Astrocyte (in vitro differentiated cells and primary cell): ENCODE measurements around the gene SLC38A1. TPM values are rescaled to one million over a fixed set of nuclear protein-coding genes. Genes with fewer than 3 reads are reported as not detected.

Experiments
- DNase-seq: peaks from one replicate; pipeline ENCODE4 v3.0.0-alpha.2; 2010; ENCODE audit warnings: low read depth
- FAIRE-seq: peaks from 2 replicates; lab custom pipeline; 2011; peaks lifted over from hg19 to GRCh38; lab: Jason Lieb, UNC
- H2AFZ ChIP-seq: 2 replicates; pipeline ENCODE4 v1.6.0; 2012; ENCODE audit warnings: low read depth, low read length, inconsistent platforms
- H3K27ac ChIP-seq: 2 replicates; pipeline ENCODE4 v1.5.1; 2011; ENCODE audit warnings: low read depth, low read length, inconsistent platforms
- H3K27me3 ChIP-seq: 2 replicates; pipeline ENCODE4 v1.6.0; 2011; ENCODE audit warnings: low read length, inconsistent platforms; ENCODE audit not compliant: insufficient read depth
- H3K36me3 ChIP-seq: 2 replicates; pipeline ENCODE4 v1.5.1; 2011; ENCODE audit warnings: low read length, inconsistent platforms; ENCODE audit not compliant: insufficient read depth
- H3K4me1 ChIP-seq: 2 replicates; pipeline ENCODE4 v1.5.1; 2011; ENCODE audit warnings: low read length, inconsistent platforms; ENCODE audit not compliant: insufficient read depth
- H3K4me2 ChIP-seq: 2 replicates; pipeline ENCODE4 v1.6.0; 2012; ENCODE audit warnings: low read length, inconsistent platforms
- H3K4me3 ChIP-seq: 2 replicates; pipeline ENCODE4 v1.5.1; 2011; ENCODE audit warnings: low read depth, mild to moderate bottlenecking, low read length, inconsistent platforms; ENCODE audit not compliant: insufficient read depth
- H3K79me2 ChIP-seq: 2 replicates; pipeline ENCODE4 v1.6.0; 2012; ENCODE audit warnings: mild to moderate bottlenecking, low read length, inconsistent platforms; ENCODE audit not compliant: insufficient read depth
- H3K9ac ChIP-seq: 2 replicates; pipeline ENCODE4 v1.6.0; 2012; ENCODE audit warnings: mild to moderate bottlenecking, low read length, inconsistent platforms
- H3K9me3 ChIP-seq: 2 replicates; pipeline ENCODE4 v1.5.1; 2012; ENCODE audit warnings: low read depth, mild to moderate bottlenecking, low read length, inconsistent platforms; ENCODE audit not compliant: insufficient read depth
- H4K20me1 ChIP-seq: 2 replicates; pipeline ENCODE4 v1.6.0; 2012; ENCODE audit warnings: low read length, inconsistent platforms; ENCODE audit not compliant: insufficient read depth
- H3K27ac Mint-ChIP-seq: one replicate; pipeline ENCODE4 v1.8.0; 2021; ENCODE audit warnings: mild to moderate bottlenecking, mixed read lengths; ENCODE audit not compliant: unreplicated experiment
- H3K27me3 Mint-ChIP-seq: one replicate; pipeline ENCODE4 v1.8.0; 2021; ENCODE audit warnings: low read depth, mixed read lengths; ENCODE audit not compliant: unreplicated experiment
- H3K36me3 Mint-ChIP-seq: one replicate; pipeline ENCODE4 v1.8.0; 2021; ENCODE audit warnings: low read depth, mixed read lengths; ENCODE audit not compliant: unreplicated experiment
- H3K4me1 Mint-ChIP-seq: one replicate; pipeline ENCODE4 v1.8.0; 2021; ENCODE audit warnings: low read depth, mixed read lengths; ENCODE audit not compliant: unreplicated experiment
- H3K4me3 Mint-ChIP-seq: one replicate; pipeline ENCODE4 v1.8.0; 2021; ENCODE audit warnings: mild to moderate bottlenecking, moderate library complexity, mixed read lengths; ENCODE audit not compliant: unreplicated experiment
- H3K9me3 Mint-ChIP-seq: one replicate; pipeline ENCODE4 v1.8.0; 2021; ENCODE audit warnings: mild to moderate bottlenecking, mixed read lengths; ENCODE audit not compliant: unreplicated experiment
- CTCF ChIP-seq: IDR thresholded peaks from 2 replicates; pipeline ENCODE4 v1.5.1; 2011; ENCODE audit warnings: low read depth, mild to moderate bottlenecking, inconsistent platforms, low read length, moderate library complexity; ENCODE audit not compliant: insufficient read depth
- EZH2 ChIP-seq: IDR thresholded peaks from 2 replicates; pipeline ENCODE4 v1.6.1; 2012; ENCODE audit warnings: mild to moderate bottlenecking, low read length, inconsistent platforms; ENCODE audit not compliant: insufficient read depth
- total RNA-seq: library from RNA; stranded (reverse); gene quantifications from 2 replicates; pipeline ENCODE4 v1.2.1, GENCODE V29; 2021

Gene SLC38A1
- total RNA-seq, 1 donor from 2014 or later, result 160 TPM

DNA sequence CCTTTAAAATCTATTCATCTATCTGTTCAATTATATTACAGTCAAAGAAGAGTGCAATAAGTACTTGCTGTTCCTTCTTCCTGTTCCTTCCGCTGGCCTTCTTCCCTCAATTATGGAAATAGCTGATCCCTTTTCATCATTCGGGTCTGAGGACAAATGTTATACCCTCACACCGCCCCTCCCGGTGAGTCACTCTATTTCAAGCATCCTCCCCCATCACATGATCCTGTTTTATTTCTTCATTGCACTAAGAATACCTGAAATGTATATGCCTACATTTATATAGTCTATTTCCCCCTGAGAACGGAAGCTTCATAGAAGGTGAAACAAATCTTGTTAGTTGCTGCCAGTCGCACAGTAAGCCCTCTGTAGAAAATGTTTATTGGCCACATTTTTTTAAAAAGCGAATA, 2.5 kb downstream of the SLC38A1 start:
- Mint-ChIP-seq H3K36me3 (no peaks in the 10 kb centered on the region), H3K27me3 (no peaks in the 10 kb centered on the region), H3K4me1 (peaks cover 15% of the 10 kb centered on the region), H3K4me3 (no peak overlapping the region), H3K9me3 (no peaks in the 10 kb centered on the region), H3K27ac (no peak overlapping the region)
- Histone ChIP-seq H3K4me1 (peaks cover 23% of the 10 kb centered on the region), H3K4me2 (peak overlapping the region; percentile 95), H3K27me3 (no peaks in the 10 kb centered on the region), H3K4me3 (peak overlapping the region; percentile 90), H3K36me3 (no peaks in the 10 kb centered on the region), H3K9me3 (no peaks in the 10 kb centered on the region), H3K9ac (peak overlapping the region; percentile 90), H3K79me2 (peaks cover 72% of the 10 kb centered on the region), H2AFZ (no peak overlapping the region), H4K20me1 (peaks cover 22% of the 10 kb centered on the region), H3K27ac (peak overlapping the region; percentile 67)
- DNase-seq, result peak; percentile 30
- FAIRE-seq, result no peak
- no peak for TF ChIP-seq CTCF
- no peak for TF ChIP-seq EZH2

DNA sequence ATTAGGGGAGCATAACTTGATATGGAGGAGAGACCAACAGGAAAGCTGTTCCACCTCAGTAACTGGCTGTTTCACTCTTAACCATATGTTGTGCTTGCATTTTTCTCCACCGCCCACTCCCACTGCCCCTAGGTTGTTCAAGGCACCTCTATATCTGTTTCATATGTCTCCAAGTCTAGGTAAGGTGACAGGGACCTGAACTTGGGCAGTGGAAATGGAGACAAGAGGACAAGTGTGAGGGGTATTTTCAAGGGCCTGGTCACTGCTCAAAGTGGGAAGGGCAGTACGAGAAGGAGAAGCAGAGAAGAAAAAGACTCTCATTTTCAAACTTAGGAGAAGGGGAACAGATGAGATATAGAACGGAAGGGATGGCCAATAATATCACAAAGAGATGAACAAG, 3.1 kb downstream of the SLC38A1 start:
- H3K27ac ChIP-seq, result no peak overlapping the region
- H3K9me3 Mint-ChIP-seq, result no peaks in the 10 kb centered on the region
- TF ChIP-seq CTCF (no peak), EZH2 (no peak)
- no peak overlapping the region for H3K27ac Mint-ChIP-seq
- FAIRE-seq, result no peak
- H3K27me3 ChIP-seq, result no peaks in the 10 kb centered on the region
- H3K4me3 ChIP-seq, result no peak overlapping the region
- no peak overlapping the region for H3K9ac ChIP-seq
- H3K4me2 ChIP-seq, result peak overlapping the region; percentile 95
- no peak for DNase-seq
- no peaks in the 10 kb centered on the region for H3K36me3 Mint-ChIP-seq
- H3K27me3 Mint-ChIP-seq, result no peaks in the 10 kb centered on the region
- peaks cover 15% of the 10 kb centered on the region for H3K4me1 Mint-ChIP-seq
- H3K9me3 ChIP-seq, result no peaks in the 10 kb centered on the region
- peaks cover 79% of the 10 kb centered on the region for H3K79me2 ChIP-seq
- H4K20me1 ChIP-seq, result peaks cover 29% of the 10 kb centered on the region
- H3K36me3 ChIP-seq, result no peaks in the 10 kb centered on the region
- peaks cover 29% of the 10 kb centered on the region for H3K4me1 ChIP-seq
- no peak overlapping the region for H3K4me3 Mint-ChIP-seq
- H2AFZ ChIP-seq, result no peak overlapping the region

- H3K4me1 Mint-ChIP-seq, result peaks cover 15% of the 10 kb centered on the region
- FAIRE-seq (no peak), DNase-seq (no peak)
- Histone ChIP-seq H4K20me1 (peaks cover 34% of the 10 kb centered on the region), H2AFZ (no peak overlapping the region), H3K9me3 (no peaks in the 10 kb centered on the region), H3K27me3 (no peaks in the 10 kb centered on the region), H3K79me2 (peaks cover 85% of the 10 kb centered on the region), H3K36me3 (no peaks in the 10 kb centered on the region), H3K4me2 (peak overlapping the region; percentile 95), H3K4me1 (peaks cover 34% of the 10 kb centered on the region), H3K9ac (no peak overlapping the region), H3K4me3 (no peak overlapping the region), H3K27ac (no peak overlapping the region)
- no peak overlapping the region for H3K4me3 Mint-ChIP-seq
- TF ChIP-seq EZH2 (no peak), CTCF (no peak)
- H3K27me3 Mint-ChIP-seq, result no peaks in the 10 kb centered on the region
- no peak overlapping the region for H3K27ac Mint-ChIP-seq
- H3K36me3 Mint-ChIP-seq, result no peaks in the 10 kb centered on the region
- H3K9me3 Mint-ChIP-seq, result no peaks in the 10 kb centered on the region
These were observed 3.7 kb downstream of the SLC38A1 start for GRCh38 chr12:46265102-46265501.
